Measurements from ENCODE around the gene CASP8. TPM values are rescaled to one million over a fixed set of nuclear protein-coding genes. Genes with fewer than 3 reads are reported as not detected.

Gene CASP8
- total RNA-seq (1 to 10 TPM; 3.7 to 5.4 (median 4.7) TPM), polyA plus RNA-seq (2.6 TPM)
- long read RNA-seq, donor 1, partial matches to known transcripts = 2 of 11 reads
- long read RNA-seq, donor 1, other reads (novel, unspliced or antisense) = 8 of 11 reads
- long read RNA-seq, donor 2 = 0 reads
- long read RNA-seq, donor 3, partial matches to known transcripts = 0 of 10 reads
- long read RNA-seq, donor 3, other reads (novel, unspliced or antisense) = 7 of 10 reads
- long read RNA-seq, donor 4, partial matches to known transcripts = 0 of 4 reads
- long read RNA-seq, donor 4, other reads (novel, unspliced or antisense) = 4 of 4 reads

- peak; percentile 10 to 15 for ATAC-seq
- intact Hi-C loops (cut with DNase I) = no loop called here
- H3K27ac ChIP-seq (ENCODE audit: low read length) = peak within 1 kb of the TSS; percentile 17
- H3K9me3 ChIP-seq (ENCODE audit: control insufficient read depth, low read length) = no peaks in the 10 kb centered on the region
- no peaks in the 10 kb centered on the region for H3K4me1 ChIP-seq (ENCODE audit: control insufficient read depth, insufficient read depth, low read length)
- peak in 1 of 3 donors; percentile 59 for DNase-seq
- peak within 1 kb of the TSS; percentile 96 for H3K4me3 ChIP-seq (ENCODE audit: low read length)
- WGBS = 67% methylated on average over 10 of the region's 10 CpGs
- no peaks in the 10 kb centered on the region for H3K27me3 ChIP-seq (ENCODE audit: control insufficient read depth, insufficient read depth)
Observed at GRCh38 chr2:201260302-201260800, at the start of gene CASP8. Gene CASP8, plus strand, starts transcription at chr2:201260536. Its CDS starts 5,951 bp downstream, at chr2:201266487.

- DNase-seq (no peak), ATAC-seq (no peak)
- Histone ChIP-seq H3K9me3 (ENCODE audit: control insufficient read depth, low read length) (no peaks in the 10 kb centered on the region), H3K4me3 (ENCODE audit: low read length) (no peak overlapping the region), H3K4me1 (ENCODE audit: control insufficient read depth, insufficient read depth, low read length) (no peaks in the 10 kb centered on the region), H3K27ac (ENCODE audit: low read length) (no peak overlapping the region), H3K27me3 (ENCODE audit: control insufficient read depth, insufficient read depth) (no peaks in the 10 kb centered on the region)
- 98% methylated on average over 4 of the region's 4 CpGs for WGBS
- intact Hi-C loops (cut with DNase I) = no loop called here
Observed at GRCh38 chr2:201215963-201216362, 44.4 kb upstream of the CASP8 start.

- intact Hi-C loops (cut with DNase I) = no loop called here
- H3K9me3 ChIP-seq (ENCODE audit: control insufficient read depth, low read length) = no peaks in the 10 kb centered on the region
- H3K4me3 ChIP-seq (ENCODE audit: low read length) = no peak overlapping the region
- WGBS = 97% methylated on average over 1 of the region's 1 CpG
- H3K27me3 ChIP-seq (ENCODE audit: control insufficient read depth, insufficient read depth) = no peaks in the 10 kb centered on the region
- peaks cover 1% of the 10 kb centered on the region for H3K4me1 ChIP-seq (ENCODE audit: control insufficient read depth, insufficient read depth, low read length)
- ATAC-seq (no peak), DNase-seq (no peak)
- no peak overlapping the region for H3K27ac ChIP-seq (ENCODE audit: low read length)
Observed at GRCh38 chr2:201216918-201217317, 43.4 kb upstream of the CASP8 start.

- Histone ChIP-seq H3K9me3 (ENCODE audit: control insufficient read depth, low read length) (no peaks in the 10 kb centered on the region), H3K4me1 (ENCODE audit: control insufficient read depth, insufficient read depth, low read length) (peaks cover 3% of the 10 kb centered on the region), H3K4me3 (ENCODE audit: low read length) (no peak overlapping the region), H3K27ac (ENCODE audit: low read length) (no peak overlapping the region), H3K27me3 (ENCODE audit: control insufficient read depth, insufficient read depth) (no peaks in the 10 kb centered on the region)
- ATAC-seq (no peak), DNase-seq (no peak)
- WGBS = 93% methylated on average over 6 of the region's 6 CpGs
- intact Hi-C loops (cut with DNase I) = no loop called here
Observed at GRCh38 chr2:201218780-201219179, 41.6 kb upstream of the CASP8 start.

GRCh38 chr2:201219328-201220096 lies 40.8 kb upstream of the CASP8 start:
- 83% methylated on average over 5 of the region's 5 CpGs for WGBS

GRCh38 chr2:201220102-201220570 lies 40.2 kb upstream of the CASP8 start:
- ATAC-seq (peak in 1 of 2 donors; percentile 83), DNase-seq (peak in 1 of 3 donors; percentile 58)
- intact Hi-C loops (cut with DNase I) = no loop called here
- WGBS = 21% methylated on average over 4 of the region's 4 CpGs
- Histone ChIP-seq H3K4me3 (ENCODE audit: low read length) (no peak overlapping the region), H3K4me1 (ENCODE audit: control insufficient read depth, insufficient read depth, low read length) (peaks cover 3% of the 10 kb centered on the region), H3K9me3 (ENCODE audit: control insufficient read depth, low read length) (no peaks in the 10 kb centered on the region), H3K27me3 (ENCODE audit: control insufficient read depth, insufficient read depth) (no peaks in the 10 kb centered on the region), H3K27ac (ENCODE audit: low read length) (no peak overlapping the region)

More at GRCh38 chr2:201219328-201220096, 40.8 kb upstream of the CASP8 start:
- Histone ChIP-seq H3K27ac (ENCODE audit: low read length) (peak overlapping the region; percentile 20), H3K27me3 (ENCODE audit: control insufficient read depth, insufficient read depth) (no peaks in the 10 kb centered on the region), H3K4me3 (ENCODE audit: low read length) (no peak overlapping the region), H3K4me1 (ENCODE audit: control insufficient read depth, insufficient read depth, low read length) (peaks cover 3% of the 10 kb centered on the region), H3K9me3 (ENCODE audit: control insufficient read depth, low read length) (no peaks in the 10 kb centered on the region)
- intact Hi-C loops (cut with DNase I) = no loop called here
- DNase-seq = no peak
- peak; percentile 26 to 43 for ATAC-seq

- Histone ChIP-seq H3K4me1 (ENCODE audit: control insufficient read depth, insufficient read depth, low read length) (peaks cover 3% of the 10 kb centered on the region), H3K4me3 (ENCODE audit: low read length) (no peak overlapping the region), H3K27ac (ENCODE audit: low read length) (no peak overlapping the region), H3K9me3 (ENCODE audit: control insufficient read depth, low read length) (no peaks in the 10 kb centered on the region), H3K27me3 (ENCODE audit: control insufficient read depth, insufficient read depth) (no peaks in the 10 kb centered on the region)
- WGBS = 69% methylated on average over 8 of the region's 8 CpGs
- no peak for DNase-seq
- intact Hi-C loops (cut with DNase I) = no loop called here
- ATAC-seq = no peak
Observed at GRCh38 chr2:201223089-201224073, 37.0 kb upstream of the CASP8 start.

- Histone ChIP-seq H3K4me1 (ENCODE audit: control insufficient read depth, insufficient read depth, low read length) (no peaks in the 10 kb centered on the region), H3K27ac (ENCODE audit: low read length) (no peak overlapping the region), H3K27me3 (ENCODE audit: control insufficient read depth, insufficient read depth) (no peaks in the 10 kb centered on the region), H3K9me3 (ENCODE audit: control insufficient read depth, low read length) (no peaks in the 10 kb centered on the region), H3K4me3 (ENCODE audit: low read length) (no peak overlapping the region)
- intact Hi-C loops (cut with DNase I) = no loop called here
- WGBS = 74% methylated on average over 3 of the region's 3 CpGs
- ATAC-seq = no peak
- DNase-seq = no peak
Observed at GRCh38 chr2:201228271-201228911, 31.9 kb upstream of the CASP8 start.

- intact Hi-C loops (cut with DNase I) = no loop called here
- WGBS = 62% methylated on average over 12 of the region's 12 CpGs
- no peak for DNase-seq
- no peaks in the 10 kb centered on the region for H3K27me3 ChIP-seq (ENCODE audit: control insufficient read depth, insufficient read depth)
- no peaks in the 10 kb centered on the region for H3K4me1 ChIP-seq (ENCODE audit: control insufficient read depth, insufficient read depth, low read length)
- no peaks in the 10 kb centered on the region for H3K9me3 ChIP-seq (ENCODE audit: control insufficient read depth, low read length)
- no peak for ATAC-seq
- H3K27ac ChIP-seq (ENCODE audit: low read length) = no peak overlapping the region
- no peak overlapping the region for H3K4me3 ChIP-seq (ENCODE audit: low read length)
Observed at GRCh38 chr2:201228912-201229290, 31.4 kb upstream of the CASP8 start.

Data from right cardiac atrium (tissue), 5 donors.